Erythroblast (primary cell): ENCODE data around the gene OSBPL2.

ENCODE experiments used
- DNase-seq, 2 experiments: peaks; one replicate each; lab custom pipeline; 2025; lab: John Stamatoyannopoulos, UW
- GATA1 ChIP-seq: IDR thresholded peaks from 2 replicates; pipeline ENCODE4 v1.6.1; 2011; ENCODE audit warnings: low read depth, mild to moderate bottlenecking, control low read depth, low read length, moderate library complexity
- POLR2A ChIP-seq: IDR thresholded peaks from 2 replicates; pipeline ENCODE4 v1.6.1; 2011; ENCODE audit warnings: mild to moderate bottlenecking, low read length

Gene OSBPL2

GRCh38 chr20:62222972-62223371 lies 15.3 kb upstream of the OSBPL2 start:
- no peak for DNase-seq
- TF ChIP-seq GATA1 = no peak
- TF ChIP-seq POLR2A = no peak

GRCh38 chr20:62223571-62223970 lies 14.8 kb upstream of the OSBPL2 start:
- DNase-seq = no peak
- TF ChIP-seq GATA1 (no peak), POLR2A (no peak)

- no peak for DNase-seq
- no peak for TF ChIP-seq GATA1
- TF ChIP-seq POLR2A = no peak
Observed at GRCh38 chr20:62224113-62224855, 14.0 kb upstream of the OSBPL2 start.

GRCh38 chr20:62225026-62225425 lies 13.3 kb upstream of the OSBPL2 start:
- TF ChIP-seq POLR2A (no peak), GATA1 (no peak)
- DNase-seq = no peak

- no peak for TF ChIP-seq GATA1
- TF ChIP-seq POLR2A = no peak
- DNase-seq = no peak
Observed at GRCh38 chr20:62225820-62226635, 12.3 kb upstream of the OSBPL2 start.

GRCh38 chr20:62226707-62227590 lies 11.4 kb upstream of the OSBPL2 start:
- TF ChIP-seq GATA1 (no peak), POLR2A (no peak)
- no peak for DNase-seq

GRCh38 chr20:62227591-62227976 lies 10.7 kb upstream of the OSBPL2 start:
- TF ChIP-seq POLR2A = no peak

GRCh38 chr20:62227977-62228958 lies 10.1 kb upstream of the OSBPL2 start:
- no peak for DNase-seq
- TF ChIP-seq POLR2A (no peak), GATA1 (no peak)

More at GRCh38 chr20:62227591-62227976, 10.7 kb upstream of the OSBPL2 start:
- DNase-seq = no peak

GRCh38 chr20:62228982-62229545 lies 9.3 kb upstream of the OSBPL2 start:
- no peak for DNase-seq
- TF ChIP-seq GATA1 (no peak), POLR2A (no peak)

GRCh38 chr20:62229667-62230066 lies 8.7 kb upstream of the OSBPL2 start:
- DNase-seq = no peak
- TF ChIP-seq GATA1 (no peak), POLR2A (no peak)

- TF ChIP-seq GATA1 (no peak), POLR2A (no peak)
- no peak for DNase-seq
Observed at GRCh38 chr20:62230276-62230675, 8.0 kb upstream of the OSBPL2 start.

GRCh38 chr20:62230696-62231095 lies 7.6 kb upstream of the OSBPL2 start:
- no peak for DNase-seq
- TF ChIP-seq GATA1 (no peak), POLR2A (no peak)

- TF ChIP-seq POLR2A (no peak), GATA1 (no peak)
Observed at GRCh38 chr20:62231292-62231691, 7.0 kb upstream of the OSBPL2 start.

More at GRCh38 chr20:62231292-62231691, 7.0 kb upstream of the OSBPL2 start:
- no peak for DNase-seq
